ENCODE data around the gene RHBDD1. TPM values are rescaled to one million over a fixed set of nuclear protein-coding genes. Genes with fewer than 3 reads are reported as not detected.

RHBDD1 gene, protein sequence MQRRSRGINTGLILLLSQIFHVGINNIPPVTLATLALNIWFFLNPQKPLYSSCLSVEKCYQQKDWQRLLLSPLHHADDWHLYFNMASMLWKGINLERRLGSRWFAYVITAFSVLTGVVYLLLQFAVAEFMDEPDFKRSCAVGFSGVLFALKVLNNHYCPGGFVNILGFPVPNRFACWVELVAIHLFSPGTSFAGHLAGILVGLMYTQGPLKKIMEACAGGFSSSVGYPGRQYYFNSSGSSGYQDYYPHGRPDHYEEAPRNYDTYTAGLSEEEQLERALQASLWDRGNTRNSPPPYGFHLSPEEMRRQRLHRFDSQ
- 31.0 and 32.7 TPM in 2 replicates for total RNA-seq
- long read RNA-seq, full-length matches to known transcripts, result 19 of 29 reads
- long read RNA-seq, partial matches to known transcripts, result 3 of 29 reads
- long read RNA-seq, other reads (novel, unspliced or antisense), result 7 of 29 reads

DNA sequence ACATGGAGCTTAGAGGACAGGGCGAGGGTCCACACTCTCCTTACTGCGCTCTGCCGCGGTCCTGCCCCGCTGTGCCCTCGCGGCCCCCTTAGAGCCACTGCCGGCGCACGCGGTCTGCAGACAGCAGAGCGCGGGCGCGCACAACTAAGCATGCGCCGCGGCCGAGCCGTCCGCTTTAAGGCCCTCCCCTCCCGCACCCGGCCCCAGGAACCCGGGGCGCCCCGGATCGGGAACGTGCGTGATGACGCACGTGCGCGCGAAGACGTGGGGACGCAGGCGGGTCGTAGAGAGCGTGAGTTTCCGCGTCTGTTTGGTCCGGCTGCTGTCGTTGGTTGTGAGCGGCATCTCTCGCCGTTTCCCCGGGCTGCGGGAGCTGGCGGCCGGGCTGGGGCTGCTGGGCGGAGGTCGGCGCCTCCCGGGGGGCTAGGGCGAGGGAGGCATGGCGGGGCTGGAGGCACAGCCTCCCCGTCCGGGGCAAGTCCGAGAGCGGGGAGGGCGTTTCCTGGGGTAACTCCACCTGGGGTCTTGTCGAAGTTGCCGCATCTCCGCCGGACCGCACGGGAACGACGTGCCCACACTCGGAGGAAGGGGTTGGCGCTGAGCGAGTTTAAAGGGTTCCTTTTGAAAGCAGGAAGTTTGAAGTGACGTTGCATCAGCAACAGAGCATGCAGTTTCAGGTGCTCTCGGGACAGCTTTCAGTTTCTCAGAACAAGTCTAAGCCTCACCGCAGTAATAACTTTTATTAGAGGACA is at the start of gene RHBDD1:
Gene RHBDD1, plus strand, starts transcription at position 259 of the 752 bp plus-strand sequence. CDS start 28,640 bp downstream, outside the sequence.
- Mint-ChIP-seq H3K27ac (peak within 1 kb of the TSS; percentile 98), H3K4me1 (ENCODE audit: low read depth) (peaks cover 14% of the 10 kb centered on the region), H3K36me3 (ENCODE audit: insufficient read depth) (no peaks in the 10 kb centered on the region), H3K27me3 (no peaks in the 10 kb centered on the region), H3K9me3 (ENCODE audit: low read depth) (no peaks in the 10 kb centered on the region), H3K4me3 (ENCODE audit: low read depth) (peak within 1 kb of the TSS; percentile 91)
- peak; percentile 87 for DNase-seq (ENCODE audit: low spot score, unreplicated experiment)
- TF ChIP-seq, protein P1, sequence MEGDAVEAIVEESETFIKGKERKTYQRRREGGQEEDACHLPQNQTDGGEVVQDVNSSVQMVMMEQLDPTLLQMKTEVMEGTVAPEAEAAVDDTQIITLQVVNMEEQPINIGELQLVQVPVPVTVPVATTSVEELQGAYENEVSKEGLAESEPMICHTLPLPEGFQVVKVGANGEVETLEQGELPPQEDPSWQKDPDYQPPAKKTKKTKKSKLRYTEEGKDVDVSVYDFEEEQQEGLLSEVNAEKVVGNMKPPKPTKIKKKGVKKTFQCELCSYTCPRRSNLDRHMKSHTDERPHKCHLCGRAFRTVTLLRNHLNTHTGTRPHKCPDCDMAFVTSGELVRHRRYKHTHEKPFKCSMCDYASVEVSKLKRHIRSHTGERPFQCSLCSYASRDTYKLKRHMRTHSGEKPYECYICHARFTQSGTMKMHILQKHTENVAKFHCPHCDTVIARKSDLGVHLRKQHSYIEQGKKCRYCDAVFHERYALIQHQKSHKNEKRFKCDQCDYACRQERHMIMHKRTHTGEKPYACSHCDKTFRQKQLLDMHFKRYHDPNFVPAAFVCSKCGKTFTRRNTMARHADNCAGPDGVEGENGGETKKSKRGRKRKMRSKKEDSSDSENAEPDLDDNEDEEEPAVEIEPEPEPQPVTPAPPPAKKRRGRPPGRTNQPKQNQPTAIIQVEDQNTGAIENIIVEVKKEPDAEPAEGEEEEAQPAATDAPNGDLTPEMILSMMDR (IDR thresholded peaks at IDR 0.05; ENCODE audit: unreplicated experiment), result no peak

DNA sequence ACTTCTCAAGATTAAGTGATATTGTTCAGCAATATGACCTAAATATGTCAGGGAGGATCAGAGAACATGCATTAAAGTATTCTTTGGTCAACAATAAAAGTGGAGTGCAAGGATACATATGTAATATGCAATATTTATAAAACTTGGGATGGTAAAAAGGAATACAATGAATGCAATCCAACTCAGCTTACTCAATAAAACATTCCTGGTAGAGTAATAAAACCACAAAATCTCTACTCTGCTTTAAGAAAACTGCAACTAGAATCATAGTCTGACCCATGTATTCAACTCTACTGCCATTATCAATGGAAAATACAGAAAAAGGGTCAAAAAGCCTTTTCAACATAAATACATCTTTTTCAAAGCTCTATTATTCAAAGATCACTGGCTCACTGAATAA is 47.8 kb upstream of the RHBDD1 start:
- H3K4me3 Mint-ChIP-seq (ENCODE audit: low read depth), result no peak overlapping the region
- TF ChIP-seq, protein P1 (IDR thresholded peaks at IDR 0.05; ENCODE audit: unreplicated experiment), result no peak
- peaks cover 14% of the 10 kb centered on the region for H3K36me3 Mint-ChIP-seq (ENCODE audit: insufficient read depth)
- H3K9me3 Mint-ChIP-seq (ENCODE audit: low read depth), result no peaks in the 10 kb centered on the region
- peaks cover 9% of the 10 kb centered on the region for H3K4me1 Mint-ChIP-seq (ENCODE audit: low read depth)
- H3K27me3 Mint-ChIP-seq, result no peaks in the 10 kb centered on the region
- no peak for DNase-seq (ENCODE audit: low spot score, unreplicated experiment)
- H3K27ac Mint-ChIP-seq, result no peak overlapping the region

DNA sequence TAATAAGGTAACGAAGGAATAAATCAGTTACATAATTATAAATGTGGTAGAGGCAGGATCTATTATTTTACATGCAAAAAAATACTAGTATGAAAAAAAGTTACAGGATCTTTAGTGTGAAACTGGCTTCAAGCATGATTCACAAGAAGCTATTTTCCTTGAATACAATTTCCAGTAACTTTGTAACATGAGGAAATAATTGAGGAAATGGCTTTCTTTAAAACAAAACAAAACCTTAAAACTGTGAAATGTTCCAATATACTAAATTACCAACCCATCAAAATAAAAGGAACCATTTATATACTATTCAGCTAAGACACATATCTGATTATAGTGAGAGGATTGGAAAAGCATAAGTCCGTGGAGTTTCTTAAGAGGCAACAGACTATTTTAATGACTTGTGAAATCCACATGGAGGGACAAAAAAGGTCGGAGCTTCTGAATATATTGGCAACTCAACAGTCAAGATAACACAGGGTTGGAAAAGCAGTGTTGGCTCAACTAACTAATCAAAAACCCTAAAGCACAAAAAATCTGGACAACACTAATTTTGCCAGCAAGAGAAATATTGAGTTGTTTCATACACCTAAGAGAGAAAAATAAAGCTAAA is 46.9 kb upstream of the RHBDD1 start:
- Mint-ChIP-seq H3K9me3 (ENCODE audit: low read depth) (no peaks in the 10 kb centered on the region), H3K27ac (no peak overlapping the region), H3K4me1 (ENCODE audit: low read depth) (peaks cover 17% of the 10 kb centered on the region), H3K36me3 (ENCODE audit: insufficient read depth) (peaks cover 11% of the 10 kb centered on the region), H3K4me3 (ENCODE audit: low read depth) (no peak overlapping the region), H3K27me3 (no peaks in the 10 kb centered on the region)
- TF ChIP-seq, protein P1 (IDR thresholded peaks at IDR 0.05; ENCODE audit: unreplicated experiment), result no peak
- no peak for DNase-seq (ENCODE audit: low spot score, unreplicated experiment)

DNA sequence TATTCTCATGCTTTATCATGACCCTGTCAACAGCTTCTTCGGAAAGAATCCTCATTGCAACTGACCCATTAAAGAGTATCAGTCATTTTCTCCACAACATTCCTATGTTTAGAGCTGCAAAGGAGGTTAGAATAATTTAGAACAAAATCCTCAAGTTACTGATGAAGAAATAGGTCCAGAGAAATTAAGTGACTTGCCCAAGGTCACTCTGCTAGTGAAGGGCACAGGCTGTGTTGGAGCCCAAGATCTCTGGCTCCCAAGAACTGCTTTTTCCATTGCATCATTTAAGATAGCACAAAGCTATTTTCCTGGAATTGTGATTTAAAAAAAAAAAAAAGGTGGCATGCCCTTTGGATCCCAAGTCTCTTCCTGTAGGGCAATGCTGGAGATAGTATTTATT is 45.8 kb upstream of the RHBDD1 start:
- peaks cover 26% of the 10 kb centered on the region for H3K4me1 Mint-ChIP-seq (ENCODE audit: low read depth)
- H3K27ac Mint-ChIP-seq, result no peak overlapping the region
- no peak for DNase-seq (ENCODE audit: low spot score, unreplicated experiment)
- peak overlapping the region; percentile 42 for H3K4me3 Mint-ChIP-seq (ENCODE audit: low read depth)
- TF ChIP-seq, protein P1 (IDR thresholded peaks at IDR 0.05; ENCODE audit: unreplicated experiment), result no peak
- no peaks in the 10 kb centered on the region for H3K9me3 Mint-ChIP-seq (ENCODE audit: low read depth)
- no peaks in the 10 kb centered on the region for H3K27me3 Mint-ChIP-seq
- H3K36me3 Mint-ChIP-seq (ENCODE audit: insufficient read depth), result peaks cover 14% of the 10 kb centered on the region

DNA sequence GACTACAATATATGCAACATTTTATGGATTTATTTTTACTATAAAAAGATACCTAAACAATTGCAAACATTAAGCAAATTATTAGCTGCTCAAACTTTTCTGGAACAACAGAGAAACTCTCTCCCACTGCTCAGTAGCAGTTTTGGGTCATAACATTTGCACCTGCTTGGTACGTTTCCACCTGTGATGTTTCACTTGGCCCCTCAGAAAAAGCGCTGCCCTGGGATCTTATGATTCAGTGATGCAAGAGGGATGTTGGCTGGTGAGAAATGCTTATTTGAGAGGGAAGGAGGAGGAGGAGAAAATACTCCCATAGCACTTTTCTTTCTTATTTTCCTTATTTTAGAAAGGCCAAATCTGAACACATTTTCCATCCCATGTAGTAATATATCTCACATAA is 45.4 kb upstream of the RHBDD1 start:
- H3K27ac Mint-ChIP-seq, result no peak overlapping the region
- H3K9me3 Mint-ChIP-seq (ENCODE audit: low read depth), result no peaks in the 10 kb centered on the region

More for the DNA sequence above, 45.4 kb upstream of the RHBDD1 start:
- DNase-seq (ENCODE audit: low spot score, unreplicated experiment), result no peak
- Mint-ChIP-seq H3K27me3 (no peaks in the 10 kb centered on the region), H3K4me1 (ENCODE audit: low read depth) (peaks cover 26% of the 10 kb centered on the region), H3K36me3 (ENCODE audit: insufficient read depth) (peaks cover 14% of the 10 kb centered on the region), H3K4me3 (ENCODE audit: low read depth) (peak overlapping the region; percentile 88)
- TF ChIP-seq, protein P1 (IDR thresholded peaks at IDR 0.05; ENCODE audit: unreplicated experiment), result no peak

All from progenitor cell of endocrine pancreas (in vitro differentiated cells).